Endothelial cell of umbilical vein (primary cell): Measurements from ENCODE around the gene GLRX5. TPM values are rescaled to one million over a fixed set of nuclear protein-coding genes. Genes with fewer than 3 reads are reported as not detected.
"Not testable (repeated sequence)": the region's sequence is repeated elsewhere in the genome, so short reads cannot be mapped to it uniquely, and the experiment has no call there.

Experiments used
- BruUV-seq: library from RNA; stranded (reverse); fragments of 400-500 nt; replicated peaks from 2 replicates; lab custom pipeline; 2021; lab: Mats Ljungman, UMichigan
- CTCF ChIA-PET: fragments of 300-600, 350-600 bp; sonication (Branson Sonifier 250); formaldehyde crosslinking; loops from one replicate; lab custom pipeline; 2021; ENCODE audit warnings: antibody characterized with exemption, inconsistent platforms; lab: Charles Lee
- POLR2A ChIA-PET: fragments of 300-600, 350-600 bp; sonication (Branson Sonifier 250); formaldehyde crosslinking; loops from one replicate; lab custom pipeline; 2021; ENCODE audit warnings: antibody characterized with exemption, inconsistent platforms; lab: Charles Lee
- DNase-seq: peaks from one replicate; pipeline ENCODE4 v3.0.0-alpha.2; 2011; ENCODE audit warnings: low read depth, low spot score
- FAIRE-seq: peaks from 2 replicates; lab custom pipeline; 2011; peaks lifted over from hg19 to GRCh38; lab: Jason Lieb, UNC
- H2AFZ ChIP-seq: 2 replicates; pipeline ENCODE4 v1.6.0; 2012; ENCODE audit warnings: low read depth, low read length, control low read depth, inconsistent platforms
- H3K27ac ChIP-seq: 2 replicates; pipeline ENCODE4 v1.5.1; 2011; ENCODE audit warnings: low read depth, mild to moderate bottlenecking, control low read depth, low read length, moderate library complexity; ENCODE audit not compliant: insufficient read depth
- H3K27me3 ChIP-seq, 2 experiments: 2 replicates each; pipeline versions ENCODE4 v1.6.0 to v1.6.1; 2011; ENCODE audit warnings: low read length in 2 of 2, mixed read lengths in 1 of 2; ENCODE audit not compliant: control insufficient read depth in 2 of 2, insufficient read depth in 2 of 2
- H3K36me3 ChIP-seq, 2 experiments: 2 replicates in 1 of 2; 3 replicates in 1 of 2; pipeline ENCODE4 v1.5.1; 2011; ENCODE audit warnings: low read length in 2 of 2, mild to moderate bottlenecking in 1 of 2, moderate library complexity in 1 of 2; ENCODE audit not compliant: control insufficient read depth in 2 of 2, insufficient read depth in 2 of 2; ENCODE audit errors: extremely low read depth in 1 of 2
- H3K4me1 ChIP-seq: 3 replicates; pipeline ENCODE4 v1.5.1; 2011; ENCODE audit warnings: mild to moderate bottlenecking, low read length; ENCODE audit not compliant: control insufficient read depth, insufficient read depth; ENCODE audit errors: extremely low read depth
- H3K4me2 ChIP-seq: 2 replicates; pipeline ENCODE4 v1.6.1; 2011; ENCODE audit warnings: low read length, control low read depth, mixed read lengths; ENCODE audit not compliant: insufficient read depth
- H3K4me3 ChIP-seq, 3 experiments: fragments of 200-600 bp in 1 of 3; sonication (generic), shearing (Covaris generic) in 1 of 3; replicated peaks in 1 of 3; 2 replicates each; pipeline ENCODE4 v1.5.1; 2011 to 2016; ENCODE audit warnings: control low read depth in 3 of 3, low read length in 3 of 3, mild to moderate bottlenecking in 2 of 3, inconsistent platforms in 1 of 3, low read depth in 1 of 3, moderate library complexity in 1 of 3; ENCODE audit not compliant: insufficient read depth in 1 of 3
- H3K79me2 ChIP-seq: 2 replicates; pipeline ENCODE4 v1.6.0; 2012; ENCODE audit warnings: low read length, inconsistent platforms; ENCODE audit not compliant: control insufficient read depth, insufficient read depth
- H3K9ac ChIP-seq: replicated peaks from 2 replicates; pipeline ENCODE3; 2011; ENCODE audit warnings: low read length, control low read depth; ENCODE audit not compliant: insufficient read depth; ENCODE audit errors: extremely low read depth
- H3K9me1 ChIP-seq: replicated peaks from 3 replicates; pipeline ENCODE4 v1.6.0; 2011; ENCODE audit warnings: mild to moderate bottlenecking, low read length; ENCODE audit not compliant: control insufficient read depth, insufficient read depth; ENCODE audit errors: extremely low read depth
- H3K9me3 ChIP-seq: replicated peaks from 2 replicates; pipeline ENCODE4 v1.5.1; 2012; ENCODE audit warnings: low read length, inconsistent platforms; ENCODE audit not compliant: control insufficient read depth, insufficient read depth
- H4K20me1 ChIP-seq: replicated peaks from 2 replicates; pipeline ENCODE3; 2011; ENCODE audit warnings: mild to moderate bottlenecking, low read length; ENCODE audit not compliant: control insufficient read depth, insufficient read depth; ENCODE audit errors: extremely low read depth
- EZH2 ChIP-seq: IDR thresholded peaks from 2 replicates; pipeline ENCODE4 v1.6.1; 2012; ENCODE audit warnings: borderline replicate concordance, low read depth, mild to moderate bottlenecking, moderate library complexity, low read length, inconsistent platforms; ENCODE audit not compliant: severe bottlenecking
- GATA2 ChIP-seq: IDR thresholded peaks from 2 replicates; pipeline ENCODE4 v1.7.0; 2011; ENCODE audit warnings: low read depth, mild to moderate bottlenecking, moderate library complexity, mixed read lengths, low read length; ENCODE audit not compliant: insufficient read length, insufficient read depth
- JUN ChIP-seq: IDR thresholded peaks from 2 replicates; pipeline ENCODE4 v1.6.1; 2011; ENCODE audit warnings: borderline replicate concordance, low read depth; ENCODE audit not compliant: insufficient read length, insufficient read depth
- MAX ChIP-seq: IDR thresholded peaks from 2 replicates; pipeline ENCODE4 v1.6.1; 2011; ENCODE audit not compliant: insufficient read depth, insufficient read length
- MYC ChIP-seq: IDR thresholded peaks from one replicate; pipeline ENCODE4 v1.6.1; 2011; ENCODE audit warnings: mild to moderate bottlenecking, low read depth, low read length
- POLR2A ChIP-seq: IDR thresholded peaks from 2 replicates; pipeline ENCODE4 v1.6.1; 2012; ENCODE audit warnings: low read depth, mild to moderate bottlenecking, control low read depth, low read length
- dilution Hi-C: fragments of 300-500 bp; cut with MboI; formaldehyde crosslinking; loops from one replicate; pipeline ENCODE4 v1.15.0; 2019; ENCODE audit warnings: low sequenced_read_pairs; ENCODE audit not compliant: extremely low pct_ligation_motif_present
- intact Hi-C: fragments of 100-400 bp; cut with micrococcal nuclease; formaldehyde crosslinking; loops from one replicate; pipeline ENCODE4 v1.10.0; 2022
- polyA plus RNA-seq, 4 experiments: library from polyadenylated mRNA; depleted of rRNA in 3 of 4; stranded (reverse) in 3 of 4; unstranded in 1 of 4; fragments of >200 nt; gene quantifications; 2 replicates each; pipeline versions ENCODE4 v1.2.1 to v1.2.3, GENCODE V29; 2011 to 2012; ENCODE audit warnings: missing spikeins in 1 of 4
- total RNA-seq: library from RNA; stranded (reverse); gene quantifications from 2 replicates; pipeline ENCODE4 v1.2.3, GENCODE V29; 2021

Gene GLRX5
- total and polyA plus RNA-seq, 2 donors (not counting 3 experiments of a cell fraction or from before 2014, with no cell fraction given) = 42.6 to 52.0 TPM

- H3K4me1 ChIP-seq = peaks cover 30% of the 10 kb centered on the region
- H3K9ac ChIP-seq, H3K4me3 ChIP-seq, H2AFZ ChIP-seq, H3K27me3 ChIP-seq, H3K36me3 ChIP-seq, H3K4me2 ChIP-seq, H3K79me2 ChIP-seq, POLR2A ChIA-PET, H3K9me3 ChIP-seq, DNase-seq, CTCF ChIA-PET, BruUV-seq, dilution Hi-C loops, H4K20me1 ChIP-seq, FAIRE-seq, H3K27ac ChIP-seq, H3K9me1 ChIP-seq: not testable (repeated sequence)
- intact Hi-C loops = loop anchor here (10.0 kb wide), 1 partner anchor 356 kb away; the partner anchor contains the start of gene DICER1
These were observed 24.5 kb upstream of the GLRX5 start for GRCh38 chr14:95510344-95510743.

- peaks cover 1% of the 10 kb centered on the region for H3K79me2 ChIP-seq
- no peak overlapping the region for H2AFZ ChIP-seq
- no peak overlapping the region for H3K27ac ChIP-seq
- peaks cover 34% of the 10 kb centered on the region for H3K4me1 ChIP-seq
- ChIA-PET CTCF (interaction anchor here (1.2 to 1.3 kb wide), 2 partner anchors 16 to 28 kb away, joined by 4 to 5 read pairs; no protein-coding TSS in a partner anchor), POLR2A (no interaction called here)
- H3K4me3 ChIP-seq = no peak overlapping the region
- H3K4me2 ChIP-seq = no peak overlapping the region
- no TSS peak for BruUV-seq
- no peaks in the 10 kb centered on the region for H3K27me3 ChIP-seq
- H3K9me3 ChIP-seq = no peaks in the 10 kb centered on the region
- H3K36me3 ChIP-seq = no peaks in the 10 kb centered on the region
- no peak for TF ChIP-seq EZH2
- TF ChIP-seq JUN = no peak
- TF ChIP-seq MYC = no peak
- TF ChIP-seq POLR2A = no peak
- no peak for TF ChIP-seq MAX
- TF ChIP-seq GATA2 = no peak
- H3K9ac ChIP-seq = no peak overlapping the region
- intact Hi-C loops = loop anchor here (10.0 kb wide), 1 partner anchor 356 kb away; the partner anchor contains the start of gene DICER1
- H4K20me1 ChIP-seq = no peaks in the 10 kb centered on the region
- no peaks in the 10 kb centered on the region for H3K9me1 ChIP-seq
- FAIRE-seq = no peak
- DNase-seq = no peak
- dilution Hi-C loops = no loop called here
These were observed 24.0 kb upstream of the GLRX5 start for GRCh38 chr14:95510804-95511203.
